Medulla oblongata (tissue), 1 donor: Measurements from ENCODE around the gene ADARB2.

ENCODE experiments used
- DNase-seq: peaks from one replicate; pipeline ENCODE4 v3.0.0-alpha.2; 2015; ENCODE audit errors: extremely low spot score

The ADARB2 gene

DNA sequence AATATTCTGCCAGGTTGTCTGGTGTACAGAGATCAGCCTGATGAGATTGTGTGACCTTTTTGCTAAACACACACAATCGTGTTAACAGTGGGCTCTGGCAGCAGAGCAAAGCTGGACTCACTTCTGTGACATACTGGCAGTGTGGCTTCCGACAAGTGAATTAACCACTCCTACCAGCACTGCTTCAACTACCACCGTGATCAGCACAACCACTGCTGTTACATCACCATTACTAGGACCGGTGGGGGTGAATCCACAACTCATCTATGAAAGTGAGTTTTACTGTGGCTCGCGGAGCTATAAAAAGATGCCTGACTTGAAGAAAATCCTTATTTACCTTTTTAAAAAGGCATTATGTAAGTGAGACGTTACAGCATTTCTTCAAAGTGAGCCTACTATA lies 545.6 kb downstream of the ADARB2 start:
- no peak for DNase-seq

GRCh38 chr10:1190791-1191490 lies 546.4 kb downstream of the ADARB2 start:
- no peak for DNase-seq

DNA sequence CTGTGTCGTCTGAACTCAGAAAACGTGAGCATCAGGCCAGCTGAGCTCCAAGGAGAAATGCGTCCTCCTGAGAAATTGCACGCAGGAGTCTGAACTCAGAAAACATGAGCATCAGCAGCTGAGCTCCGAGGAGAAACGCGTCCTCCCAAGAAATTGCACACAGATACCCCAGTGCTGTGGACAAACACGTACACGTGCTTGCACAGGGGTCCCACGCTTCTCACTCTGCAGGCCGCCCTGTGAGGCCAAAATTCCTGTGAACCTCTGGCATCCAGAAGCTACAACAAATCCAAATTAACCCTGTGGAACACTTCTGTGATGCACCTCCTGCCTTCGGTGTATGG lies 547.3 kb downstream of the ADARB2 start:
- no peak for DNase-seq

DNA sequence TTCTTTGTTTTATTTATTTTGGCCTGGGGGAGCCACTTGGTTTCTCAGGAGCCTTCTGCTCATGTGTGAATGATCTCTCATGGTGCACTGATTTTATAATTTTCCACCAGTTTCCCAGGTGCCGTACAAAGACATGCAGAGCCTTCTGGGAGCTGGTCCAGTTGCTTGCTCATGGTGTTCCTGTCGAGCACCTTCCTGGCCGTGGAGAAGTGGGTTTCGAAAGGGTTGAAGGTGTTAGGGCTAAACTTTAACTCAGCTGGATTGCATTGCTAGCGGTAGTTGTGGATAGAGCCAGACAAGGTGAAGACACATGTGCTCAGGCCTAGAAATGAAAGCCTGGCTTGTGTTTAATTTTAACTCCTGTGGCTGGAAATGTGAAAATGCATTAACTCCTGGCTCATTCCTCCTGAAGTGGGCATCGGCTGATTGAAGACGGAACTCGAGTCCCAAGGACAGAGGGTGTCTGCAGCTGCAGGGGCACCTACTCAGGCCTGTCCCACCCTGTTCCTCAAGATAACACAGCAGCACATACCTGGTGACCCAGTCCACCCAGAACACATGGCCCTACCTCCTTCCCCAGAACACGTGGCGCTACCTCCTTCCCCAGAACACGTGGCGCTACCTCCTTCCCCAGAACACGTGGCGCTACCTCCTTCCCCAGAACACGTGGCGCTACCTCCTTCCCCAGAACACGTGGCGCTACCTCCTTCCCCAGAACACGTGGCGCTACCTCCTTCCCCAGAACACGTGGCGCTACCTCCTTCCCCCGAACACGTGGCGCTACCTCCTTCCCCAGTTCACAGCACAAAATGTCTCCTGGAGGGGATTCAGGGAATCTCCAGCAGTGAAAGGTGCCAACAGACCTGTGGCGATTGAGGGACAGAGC lies 547.9 kb downstream of the ADARB2 start:
- no peak for DNase-seq

GRCh38 chr10:1188558-1189135 lies 548.7 kb downstream of the ADARB2 start:
- DNase-seq = no peak

DNA sequence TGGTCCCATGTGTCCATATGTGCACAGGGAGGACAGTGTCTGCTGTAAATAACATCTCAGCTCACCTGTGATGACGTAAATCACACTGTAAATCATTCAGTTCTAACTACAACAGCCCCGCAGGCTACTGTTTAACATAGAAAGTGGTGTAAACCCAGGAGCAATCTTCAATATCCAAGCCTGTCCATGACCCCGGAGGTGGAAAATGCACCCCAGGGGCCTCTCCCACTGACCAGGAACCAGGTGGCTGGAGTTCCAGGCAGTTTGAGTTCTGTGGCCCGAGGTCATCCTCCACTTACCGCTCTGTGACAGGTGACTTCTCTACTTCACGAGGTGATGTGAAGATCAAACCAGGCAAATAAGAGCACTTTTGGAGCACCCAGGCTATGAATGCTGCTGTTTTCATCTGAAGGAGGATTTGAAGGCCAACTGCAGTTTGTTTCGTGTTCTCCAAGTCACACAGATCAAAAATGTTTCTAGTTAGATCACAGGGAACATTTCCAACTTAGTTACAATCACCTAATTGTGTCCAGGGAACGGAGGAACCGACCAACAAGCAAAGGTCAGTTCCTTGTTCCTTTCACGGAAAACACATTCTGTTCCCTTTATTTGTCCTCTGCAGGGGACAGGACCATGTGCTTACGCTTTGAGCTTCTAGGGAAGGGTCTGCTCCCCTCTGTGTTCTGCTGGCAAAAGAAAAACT lies 549.3 kb downstream of the ADARB2 start:
- DNase-seq = peak; percentile 82

DNA sequence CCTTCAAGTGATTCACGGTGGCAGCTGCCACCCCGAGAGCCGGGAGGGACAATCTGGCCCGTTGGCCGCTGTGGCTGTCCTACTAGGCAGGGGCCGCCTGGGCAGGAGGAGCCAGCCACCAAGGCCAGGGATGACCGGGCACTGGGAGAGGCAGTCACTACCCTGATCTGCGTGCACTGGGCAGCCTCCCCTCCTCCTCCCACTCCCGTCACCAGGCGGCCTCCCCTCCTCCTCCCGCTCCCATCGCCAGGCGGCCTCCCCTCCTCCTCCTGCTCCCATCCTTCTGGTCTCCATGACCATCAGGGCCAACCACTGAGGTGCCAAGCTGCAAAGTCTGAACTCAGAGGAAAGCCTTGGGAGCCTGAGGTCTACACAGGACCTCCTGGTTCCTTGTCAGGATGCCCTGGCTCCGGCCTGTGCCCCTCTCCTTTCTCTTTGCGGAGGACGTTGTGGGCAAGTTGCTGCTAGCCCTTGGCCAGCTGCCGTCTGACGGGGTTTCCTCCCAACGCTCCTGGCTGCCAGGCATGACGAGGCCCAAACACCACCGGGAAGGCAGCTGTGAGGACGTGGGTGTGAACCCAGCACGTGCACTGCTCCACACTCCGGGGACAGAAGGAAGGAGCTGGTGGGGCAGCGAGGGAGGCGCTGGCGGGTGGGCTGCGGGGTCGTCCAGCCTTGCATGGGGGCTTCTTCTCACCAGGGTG lies 550.0 kb downstream of the ADARB2 start:
- DNase-seq = peak; percentile 83

DNA sequence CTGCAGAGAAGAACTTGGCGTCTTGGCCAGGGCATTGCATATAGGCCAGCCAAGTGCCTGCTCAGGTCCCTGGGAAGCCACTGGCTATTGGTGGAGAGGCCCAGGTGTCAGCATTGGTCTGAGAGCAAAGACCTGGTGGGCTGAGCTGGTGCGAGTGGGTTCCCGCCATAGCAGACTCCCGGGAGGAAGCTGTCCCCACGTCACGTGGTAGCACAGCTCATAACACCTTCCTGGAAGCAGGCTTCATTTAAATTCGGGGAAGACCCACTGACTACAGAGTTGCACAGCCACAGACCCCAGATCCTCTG lies 550.7 kb downstream of the ADARB2 start:
- no peak for DNase-seq

GRCh38 chr10:1185911-1186682 lies 551.2 kb downstream of the ADARB2 start:
- no peak for DNase-seq

- DNase-seq = no peak
These were observed 552.5 kb downstream of the ADARB2 start for GRCh38 chr10:1184541-1185430.

DNA sequence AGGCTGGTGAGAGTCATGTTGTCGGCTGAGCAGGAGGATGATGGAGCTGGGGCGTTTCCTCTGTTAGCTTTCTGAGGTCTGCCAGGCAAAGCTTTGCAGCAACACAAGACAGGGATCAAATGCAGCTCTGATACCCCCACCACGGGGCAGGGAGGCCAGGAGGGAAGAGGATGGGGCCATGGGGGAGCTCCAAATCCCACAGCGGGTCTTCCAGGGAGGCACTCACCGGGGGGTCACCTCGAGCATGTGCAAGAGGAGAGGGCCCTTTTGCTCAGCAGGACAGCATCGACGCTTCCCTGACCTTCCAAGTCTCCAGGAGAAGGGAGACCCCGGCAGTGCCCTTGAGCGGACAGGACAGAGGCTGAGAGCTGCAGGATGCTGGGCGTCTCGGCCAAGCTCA lies 553.6 kb downstream of the ADARB2 start:
- no peak for DNase-seq

DNA sequence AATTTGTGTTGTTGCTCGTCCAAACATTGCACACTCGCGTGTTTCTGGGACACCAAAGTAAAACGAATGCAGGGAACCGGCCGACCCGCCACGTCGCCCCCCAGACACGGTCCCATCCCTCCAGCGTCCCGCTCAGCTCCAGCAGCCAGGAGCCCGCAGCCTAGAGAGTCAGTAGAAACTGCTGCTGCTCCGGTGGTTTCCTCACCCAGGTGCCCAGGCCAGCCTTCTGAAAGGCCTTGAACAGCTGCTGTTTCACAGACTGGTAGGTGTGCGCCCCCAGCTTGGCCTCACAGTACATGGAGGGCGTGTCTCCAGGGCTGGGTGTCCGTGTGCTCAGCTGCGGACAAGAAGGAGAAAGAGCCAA lies 554.3 kb downstream of the ADARB2 start:
- DNase-seq = no peak

- no peak for DNase-seq
These were observed 554.9 kb downstream of the ADARB2 start for GRCh38 chr10:1182280-1183032.

GRCh38 chr10:1180836-1181235 lies 556.5 kb downstream of the ADARB2 start:
- peak; percentile 71 for DNase-seq

GRCh38 chr10:1180071-1180730 lies 557.1 kb downstream of the ADARB2 start:
- DNase-seq = no peak

DNA sequence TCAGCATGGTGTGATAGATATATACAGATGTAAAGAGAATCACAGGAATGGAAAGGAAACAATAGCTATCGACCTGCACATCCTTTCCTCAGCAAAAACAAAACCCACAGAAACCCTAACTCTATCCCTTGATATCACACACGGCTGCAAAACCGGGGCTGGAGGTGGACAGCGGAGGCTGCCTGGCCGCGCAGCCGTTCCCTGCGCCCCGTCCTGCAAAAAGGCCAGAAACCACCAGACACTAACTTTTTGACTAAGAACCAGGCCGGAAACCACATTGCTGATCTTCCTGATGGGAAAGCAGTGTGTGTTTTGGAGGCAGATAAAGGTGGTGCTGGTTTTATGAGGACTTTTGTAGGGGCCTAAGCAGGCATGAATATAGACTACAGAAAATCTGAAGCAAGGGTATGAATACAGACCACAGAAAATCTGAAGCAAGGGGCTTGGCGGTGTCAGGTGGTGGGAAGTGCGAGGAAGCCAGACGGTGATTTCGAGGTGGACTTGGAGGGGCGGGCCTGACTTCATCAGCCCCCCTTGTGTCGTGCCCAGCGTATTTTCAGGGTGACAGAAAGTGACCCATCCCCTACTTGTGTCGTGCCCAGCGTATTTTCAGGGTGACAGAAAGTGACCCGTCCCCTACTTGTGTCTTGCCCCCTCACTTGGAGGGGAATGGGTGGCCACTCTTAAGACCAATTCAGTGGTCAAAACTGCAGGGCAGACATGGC lies 557.8 kb downstream of the ADARB2 start:
- DNase-seq = no peak

- DNase-seq = no peak
These were observed 558.8 kb downstream of the ADARB2 start for GRCh38 chr10:1178506-1178905.

- DNase-seq = no peak
These were observed 559.4 kb downstream of the ADARB2 start for GRCh38 chr10:1177936-1178335.
